HEK293 (cell line): ENCODE results near the gene PARP11.

Source experiments
- CTCF ChIP-seq: fragments of 450-650 bp; formaldehyde crosslinking; IDR thresholded peaks from 2 replicates; pipeline ENCODE4 v1.5.1; 2016; ENCODE audit warnings: missing biosample characterization, missing genetic modification characterization
- HOXA7 ChIP-seq: sonication (generic); formaldehyde crosslinking; IDR thresholded peaks from 2 replicates; pipeline ENCODE4 v1.8.1; 2022; ENCODE audit warnings: missing genetic modification reagents, borderline replicate concordance
- REST ChIP-seq: fragments of 450-650 bp; formaldehyde crosslinking; IDR thresholded peaks from 2 replicates; pipeline ENCODE4 v1.5.1; 2016; ENCODE audit warnings: missing biosample characterization, missing genetic modification characterization
- ZBTB1 ChIP-seq: fragments of 450-650 bp; formaldehyde crosslinking; IDR thresholded peaks from 2 replicates; pipeline ENCODE4 v1.5.1; 2016; ENCODE audit warnings: missing biosample characterization, missing genetic modification characterization
- ZBTB48 ChIP-seq: fragments of 450-650 bp; formaldehyde crosslinking; IDR thresholded peaks from 2 replicates; pipeline ENCODE4 v1.5.1; 2016; ENCODE audit warnings: missing biosample characterization, missing genetic modification characterization
- ZNF155 ChIP-seq: fragments of 450-650 bp; formaldehyde crosslinking; IDR thresholded peaks from 2 replicates; pipeline ENCODE4 v1.5.1; 2016; ENCODE audit warnings: missing biosample characterization, missing genetic modification characterization
- ZNF221 ChIP-seq: fragments of 450-650 bp; formaldehyde crosslinking; IDR thresholded peaks from 2 replicates; pipeline ENCODE4 v1.5.1; 2017; ENCODE audit warnings: missing biosample characterization, missing genetic modification characterization, borderline replicate concordance
- ZNF398 ChIP-seq: fragments of 450-650 bp; formaldehyde crosslinking; IDR thresholded peaks from 2 replicates; pipeline ENCODE4 v1.5.1; 2017; ENCODE audit warnings: missing biosample characterization, missing genetic modification characterization
- ZNF426 ChIP-seq: fragments of 450-650 bp; formaldehyde crosslinking; IDR thresholded peaks from 2 replicates; pipeline ENCODE4 v1.5.1; 2017; ENCODE audit warnings: missing biosample characterization, missing genetic modification characterization, mild to moderate bottlenecking, inconsistent platforms, moderate library complexity
- TF ChIP-seq, protein P1 (sequence below): fragments of 450-650 bp; formaldehyde crosslinking; conservative IDR thresholded peaks from 2 replicates; pipeline ENCODE4 v1.5.1; 2016; ENCODE audit warnings: low read depth, missing biosample characterization, missing genetic modification characterization

DNA sequence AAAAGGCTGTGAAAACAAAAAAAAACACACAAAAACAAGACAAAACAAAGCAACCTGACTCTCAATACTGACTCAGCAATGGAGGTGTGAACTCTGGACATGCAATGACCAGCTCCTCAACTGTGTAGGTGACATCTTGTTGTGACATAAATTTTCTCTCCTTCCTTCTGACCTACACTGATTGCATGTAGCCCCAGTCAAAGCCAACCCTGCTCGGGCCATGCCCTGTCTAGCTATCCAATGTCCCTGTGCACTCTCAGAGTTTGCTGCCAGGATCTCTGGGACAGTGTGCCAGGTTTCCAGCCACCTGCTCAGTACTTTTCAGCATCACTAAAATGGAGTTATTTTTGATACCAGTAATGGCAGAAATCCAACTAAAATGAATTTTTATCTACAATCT is 101.3 kb downstream of the PARP11 start:
- TF ChIP-seq HOXA7 (CRISPR knock-in tag) (no peak), CTCF (no peak), ZNF155 (no peak), ZBTB48 (tag by site-specific recombination) (no peak), ZNF398 (tag by site-specific recombination) (no peak), ZNF426 (tag by site-specific recombination) (no peak), ZBTB1 (tag by site-specific recombination) (no peak), ZNF221 (no peak), REST (no peak)
- TF ChIP-seq, protein P1, sequence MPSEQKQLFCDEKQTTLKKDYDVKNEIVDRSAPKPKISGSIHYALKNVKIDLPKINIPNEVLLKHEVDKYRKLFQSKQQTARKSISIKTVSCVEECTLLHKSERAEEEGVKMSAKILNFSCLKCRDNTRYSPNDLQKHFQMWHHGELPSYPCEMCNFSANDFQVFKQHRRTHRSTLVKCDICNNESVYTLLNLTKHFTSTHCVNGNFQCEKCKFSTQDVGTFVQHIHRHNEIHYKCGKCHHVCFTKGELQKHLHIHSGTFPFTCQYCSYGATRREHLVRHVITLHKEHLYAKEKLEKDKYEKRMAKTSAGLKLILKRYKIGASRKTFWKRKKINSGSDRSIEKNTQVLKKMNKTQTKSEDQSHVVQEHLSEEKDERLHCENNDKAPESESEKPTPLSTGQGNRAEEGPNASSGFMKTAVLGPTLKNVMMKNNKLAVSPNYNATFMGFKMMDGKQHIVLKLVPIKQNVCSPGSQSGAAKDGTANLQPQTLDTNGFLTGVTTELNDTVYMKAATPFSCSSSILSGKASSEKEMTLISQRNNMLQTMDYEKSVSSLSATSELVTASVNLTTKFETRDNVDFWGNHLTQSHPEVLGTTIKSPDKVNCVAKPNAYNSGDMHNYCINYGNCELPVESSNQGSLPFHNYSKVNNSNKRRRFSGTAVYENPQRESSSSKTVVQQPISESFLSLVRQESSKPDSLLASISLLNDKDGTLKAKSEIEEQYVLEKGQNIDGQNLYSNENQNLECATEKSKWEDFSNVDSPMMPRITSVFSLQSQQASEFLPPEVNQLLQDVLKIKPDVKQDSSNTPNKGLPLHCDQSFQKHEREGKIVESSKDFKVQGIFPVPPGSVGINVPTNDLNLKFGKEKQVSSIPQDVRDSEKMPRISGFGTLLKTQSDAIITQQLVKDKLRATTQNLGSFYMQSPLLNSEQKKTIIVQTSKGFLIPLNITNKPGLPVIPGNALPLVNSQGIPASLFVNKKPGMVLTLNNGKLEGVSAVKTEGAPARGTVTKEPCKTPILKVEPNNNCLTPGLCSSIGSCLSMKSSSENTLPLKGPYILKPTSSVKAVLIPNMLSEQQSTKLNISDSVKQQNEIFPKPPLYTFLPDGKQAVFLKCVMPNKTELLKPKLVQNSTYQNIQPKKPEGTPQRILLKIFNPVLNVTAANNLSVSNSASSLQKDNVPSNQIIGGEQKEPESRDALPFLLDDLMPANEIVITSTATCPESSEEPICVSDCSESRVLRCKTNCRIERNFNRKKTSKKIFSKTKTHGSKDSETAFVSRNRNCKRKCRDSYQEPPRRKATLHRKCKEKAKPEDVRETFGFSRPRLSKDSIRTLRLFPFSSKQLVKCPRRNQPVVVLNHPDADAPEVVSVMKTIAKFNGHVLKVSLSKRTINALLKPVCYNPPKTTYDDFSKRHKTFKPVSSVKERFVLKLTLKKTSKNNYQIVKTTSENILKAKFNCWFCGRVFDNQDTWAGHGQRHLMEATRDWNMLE = no peak
